AG04450 (cell line): ENCODE data around the gene MLANA. TPM values are rescaled to one million over a fixed set of nuclear protein-coding genes. Genes with fewer than 3 reads are reported as not detected.

Experiments
- CTCF ChIA-PET: fragments of 300-600, 350-600 bp; formaldehyde crosslinking; extraction: SDS; loops from one replicate; lab custom pipeline; 2022; ENCODE audit warnings: antibody characterized with exemption, inconsistent platforms; lab: Charles Lee
- POLR2A ChIA-PET: fragments of 350-600 bp; formaldehyde crosslinking; extraction: SDS; loops from one replicate; lab custom pipeline; 2021; ENCODE audit warnings: antibody characterized with exemption, inconsistent platforms; lab: Yijun Ruan, JAX
- DNase-seq: peaks from one replicate; pipeline ENCODE4 v3.0.0-alpha.2; 2011; ENCODE audit warnings: low read depth, low spot score
- H3K27ac ChIP-seq: one replicate; pipeline ENCODE4 v1.5.1; 2012; ENCODE audit warnings: low read depth, low read length, control low read depth
- H3K27me3 ChIP-seq: one replicate; pipeline ENCODE4 v1.6.0; 2012; ENCODE audit warnings: low read length; ENCODE audit not compliant: control insufficient read depth, insufficient read depth
- H3K4me3 ChIP-seq: 2 replicates; pipeline ENCODE4 v1.5.1; 2011; ENCODE audit warnings: mild to moderate bottlenecking, low read depth, low read length, control low read depth
- H3K9me3 ChIP-seq: 2 replicates; pipeline ENCODE4 v1.5.1; 2012; ENCODE audit warnings: low read length; ENCODE audit not compliant: control insufficient read depth, insufficient read depth
- CTCF ChIP-seq: IDR thresholded peaks from 2 replicates; pipeline ENCODE4 v1.5.1; 2011; ENCODE audit warnings: low read depth, low read length, control low read depth, inconsistent platforms
- polyA plus RNA-seq: library from polyadenylated mRNA; depleted of rRNA; stranded (reverse); fragments of >200 nt; gene quantifications from 2 replicates; pipeline ENCODE4 v1.2.3, GENCODE V29; 2011

Gene MLANA
- polyA plus RNA-seq, 1 experiment, result not detected

- Histone ChIP-seq H3K27me3 (no peaks in the 10 kb centered on the region), H3K27ac (no peak overlapping the region), H3K4me3 (no peak overlapping the region), H3K9me3 (no peaks in the 10 kb centered on the region)
- ChIA-PET CTCF (interaction anchor here (1.2 kb wide), 1 partner anchor 24 kb away, joined by 6 read pairs; no protein-coding TSS in a partner anchor), POLR2A (no interaction called here)
- no peak for TF ChIP-seq CTCF
- no peak for DNase-seq
These were observed 19.3 kb downstream of the MLANA start for GRCh38 chr9:5909976-5910375.

- ChIA-PET POLR2A (no interaction called here), CTCF (interaction anchor here (1.2 kb wide), 1 partner anchor 24 kb away, joined by 6 read pairs; no protein-coding TSS in a partner anchor)
- no peak for TF ChIP-seq CTCF
- Histone ChIP-seq H3K27me3 (no peaks in the 10 kb centered on the region), H3K9me3 (no peaks in the 10 kb centered on the region), H3K4me3 (no peak overlapping the region), H3K27ac (no peak overlapping the region)
- DNase-seq, result no peak
These were observed 19.8 kb downstream of the MLANA start for GRCh38 chr9:5910413-5911057.

- no peak for DNase-seq
- Histone ChIP-seq H3K27ac (no peak overlapping the region), H3K9me3 (no peaks in the 10 kb centered on the region), H3K27me3 (no peaks in the 10 kb centered on the region), H3K4me3 (no peak overlapping the region)
- TF ChIP-seq CTCF, result no peak
- ChIA-PET POLR2A (no interaction called here), CTCF (no interaction called here)
These were observed 24.7 kb downstream of the MLANA start for GRCh38 chr9:5915438-5915837.

- TF ChIP-seq CTCF, result no peak
- Histone ChIP-seq H3K9me3 (no peaks in the 10 kb centered on the region), H3K4me3 (no peak overlapping the region), H3K27ac (no peak overlapping the region), H3K27me3 (no peaks in the 10 kb centered on the region)
- DNase-seq, result no peak
- ChIA-PET POLR2A (no interaction called here), CTCF (no interaction called here)
These were observed 26.6 kb downstream of the MLANA start for GRCh38 chr9:5917273-5917672.

GRCh38 chr9:5917888-5918287 is 27.2 kb downstream of the MLANA start:
- Histone ChIP-seq H3K9me3 (no peaks in the 10 kb centered on the region), H3K4me3 (no peak overlapping the region), H3K27me3 (no peaks in the 10 kb centered on the region), H3K27ac (no peak overlapping the region)
- DNase-seq, result no peak
- CTCF ChIA-PET, result interaction anchor here (0.6 to 0.8 kb wide), 2 partner anchors 71 to 85 kb away, joined by 3 to 5 read pairs; partner anchors contain the start of gene ERMP1
- POLR2A ChIA-PET, result no interaction called here
- no peak for TF ChIP-seq CTCF
